ENCODE data around the gene ABCA7. TPM values are rescaled to one million over a fixed set of nuclear protein-coding genes. Genes with fewer than 3 reads are reported as not detected.

ABCA7 gene, protein sequence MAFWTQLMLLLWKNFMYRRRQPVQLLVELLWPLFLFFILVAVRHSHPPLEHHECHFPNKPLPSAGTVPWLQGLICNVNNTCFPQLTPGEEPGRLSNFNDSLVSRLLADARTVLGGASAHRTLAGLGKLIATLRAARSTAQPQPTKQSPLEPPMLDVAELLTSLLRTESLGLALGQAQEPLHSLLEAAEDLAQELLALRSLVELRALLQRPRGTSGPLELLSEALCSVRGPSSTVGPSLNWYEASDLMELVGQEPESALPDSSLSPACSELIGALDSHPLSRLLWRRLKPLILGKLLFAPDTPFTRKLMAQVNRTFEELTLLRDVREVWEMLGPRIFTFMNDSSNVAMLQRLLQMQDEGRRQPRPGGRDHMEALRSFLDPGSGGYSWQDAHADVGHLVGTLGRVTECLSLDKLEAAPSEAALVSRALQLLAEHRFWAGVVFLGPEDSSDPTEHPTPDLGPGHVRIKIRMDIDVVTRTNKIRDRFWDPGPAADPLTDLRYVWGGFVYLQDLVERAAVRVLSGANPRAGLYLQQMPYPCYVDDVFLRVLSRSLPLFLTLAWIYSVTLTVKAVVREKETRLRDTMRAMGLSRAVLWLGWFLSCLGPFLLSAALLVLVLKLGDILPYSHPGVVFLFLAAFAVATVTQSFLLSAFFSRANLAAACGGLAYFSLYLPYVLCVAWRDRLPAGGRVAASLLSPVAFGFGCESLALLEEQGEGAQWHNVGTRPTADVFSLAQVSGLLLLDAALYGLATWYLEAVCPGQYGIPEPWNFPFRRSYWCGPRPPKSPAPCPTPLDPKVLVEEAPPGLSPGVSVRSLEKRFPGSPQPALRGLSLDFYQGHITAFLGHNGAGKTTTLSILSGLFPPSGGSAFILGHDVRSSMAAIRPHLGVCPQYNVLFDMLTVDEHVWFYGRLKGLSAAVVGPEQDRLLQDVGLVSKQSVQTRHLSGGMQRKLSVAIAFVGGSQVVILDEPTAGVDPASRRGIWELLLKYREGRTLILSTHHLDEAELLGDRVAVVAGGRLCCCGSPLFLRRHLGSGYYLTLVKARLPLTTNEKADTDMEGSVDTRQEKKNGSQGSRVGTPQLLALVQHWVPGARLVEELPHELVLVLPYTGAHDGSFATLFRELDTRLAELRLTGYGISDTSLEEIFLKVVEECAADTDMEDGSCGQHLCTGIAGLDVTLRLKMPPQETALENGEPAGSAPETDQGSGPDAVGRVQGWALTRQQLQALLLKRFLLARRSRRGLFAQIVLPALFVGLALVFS (N-terminal part only)
- total RNA-seq = 6.2 and 7.8 TPM in 2 replicates

GRCh38 chr19:1039646-1040475, at the start of gene ABCA7:
Gene ABCA7, plus strand, starts transcription at chr19:1040107. Its CDS starts 1,255 bp downstream, at chr19:1041362.

GRCh38 chr19:1000095-1000494, 39.8 kb upstream of the ABCA7 start, which contains the start of gene GRIN3B:
Gene GRIN3B, plus strand, starts transcription at chr19:1000419. Its CDS starts 19 bp downstream, at chr19:1000438.

GRCh38 chr19:1020868-1021425, 19.0 kb upstream of the ABCA7 start, which contains the start of gene TMEM259:
Gene TMEM259, minus strand, starts transcription at chr19:1021123. Its CDS starts 127 bp downstream, at chr19:1020996.

GRCh38 chr19:1025960-1026782, 13.7 kb upstream of the ABCA7 start, which contains the start of gene CNN2:
Gene CNN2, plus strand, starts transcription at chr19:1026608. Its CDS starts 54 bp downstream, at chr19:1026662.

GRCh38 chr19:1066748-1067340, 26.9 kb downstream of the ABCA7 start, which contains the start of gene ARHGAP45:
Gene ARHGAP45, plus strand, starts transcription at chr19:1067167. Its CDS starts 239 bp downstream, at chr19:1067406.

DNA sequence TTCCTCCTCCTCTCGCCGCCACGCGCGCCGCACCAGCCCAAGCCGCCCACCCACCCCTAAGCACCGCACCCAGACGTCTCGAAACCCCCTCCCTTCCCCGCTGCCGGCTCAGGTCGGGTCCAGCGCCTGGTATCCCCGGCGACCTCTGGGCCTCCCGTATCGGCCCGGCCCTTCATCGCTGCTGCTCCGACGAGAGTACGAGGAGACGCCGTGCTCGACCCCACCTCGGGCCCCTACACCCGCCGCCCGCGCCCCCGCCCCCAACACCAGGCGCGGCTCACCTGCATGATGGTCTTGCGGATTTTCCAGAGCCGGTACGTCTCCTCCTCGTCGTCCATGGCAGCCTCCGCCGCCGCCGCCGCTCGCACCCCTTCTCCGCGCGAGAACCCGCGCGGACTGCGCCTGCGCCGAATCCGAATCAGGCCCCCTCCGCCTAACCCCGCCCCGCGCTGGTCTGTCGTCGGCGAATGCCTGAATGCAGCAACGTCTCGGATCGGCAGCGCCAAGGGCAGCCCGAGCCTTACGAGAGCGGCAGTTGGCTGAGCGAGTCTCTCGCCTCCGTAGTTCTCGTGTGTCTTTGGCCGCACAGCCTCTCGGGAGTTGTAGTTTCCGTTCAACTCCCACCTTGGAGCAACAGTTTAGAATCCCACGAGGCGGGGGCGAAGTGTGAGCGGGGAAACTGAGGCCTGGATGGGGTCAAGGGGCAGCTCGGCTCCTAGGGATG, 55.2 kb downstream of the ABCA7 start, which contains the start of gene POLR2E:
POLR2E (minus strand) TSS at position 398 of the 724 bp plus-strand sequence; CDS start at position 338, 60 bp downstream.

DNA sequence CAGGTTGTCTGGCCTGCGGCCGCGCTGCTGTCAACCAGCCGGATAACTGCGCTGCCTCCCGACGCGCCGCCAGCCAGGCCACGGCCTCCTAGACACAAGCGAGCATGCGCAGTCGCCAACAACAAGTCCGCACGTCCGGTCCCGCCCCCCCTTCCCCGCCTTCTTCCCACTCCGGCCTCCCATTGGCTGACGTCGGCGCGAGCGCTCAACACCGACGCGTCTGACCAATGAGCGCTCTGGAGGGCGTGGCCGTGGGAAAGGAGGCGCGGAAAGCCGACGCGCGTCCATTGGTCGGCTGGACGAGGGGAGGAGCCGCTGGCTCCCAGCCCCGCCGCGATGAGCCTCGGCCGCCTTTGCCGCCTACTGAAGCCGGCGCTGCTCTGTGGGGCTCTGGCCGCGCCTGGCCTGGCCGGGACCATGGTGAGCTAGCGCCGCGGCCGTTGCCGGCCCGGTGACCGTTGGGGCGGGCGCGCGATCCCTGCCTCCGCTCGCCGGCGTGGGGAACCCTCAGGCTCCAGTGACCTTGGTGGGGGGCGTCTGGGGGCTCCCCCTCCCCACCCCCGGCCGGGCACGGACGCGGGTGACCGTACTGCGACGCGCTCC, 63.9 kb downstream of the ABCA7 start, which contains the start of gene GPX4:
GPX4 (plus strand) TSS at position 287 of the 603 bp plus-strand sequence; CDS start at position 337, 50 bp downstream.

Other genes with a start within 250 kb of the ABCA7 start
- 107 and 233 TPM in 2 replicates for gene PTBP1, start 242.7 kb upstream of the ABCA7 start, total RNA-seq
- 0.13 and 0.16 TPM in 2 replicates for gene PLPPR3, start 218.2 kb upstream of the ABCA7 start, total RNA-seq
- not detected in 2 replicates for gene AZU1, start 212.3 kb upstream of the ABCA7 start, total RNA-seq
- not detected in 2 replicates for gene PRTN3, start 199.1 kb upstream of the ABCA7 start, total RNA-seq
- gene ELANE, start 187.8 kb upstream of the ABCA7 start, total RNA-seq = not detected in 2 replicates
- 1.5 and 1.8 TPM in 2 replicates for gene CFD, start 180.4 kb upstream of the ABCA7 start, total RNA-seq
- gene MED16, start 146.9 kb upstream of the ABCA7 start, total RNA-seq = 18.3 and 54.2 TPM in 2 replicates
- gene RNU6-9, start 146.6 kb upstream of the ABCA7 start, total RNA-seq = not detected in 2 replicates
- gene R3HDM4, start 126.9 kb upstream of the ABCA7 start, total RNA-seq = 17.5 and 33.3 TPM in 2 replicates
- not detected in 2 replicates for gene KISS1R, start 122.8 kb upstream of the ABCA7 start, total RNA-seq
- 9.2 and 16.4 TPM in 2 replicates for gene ARID3A, start 114.1 kb upstream of the ABCA7 start, total RNA-seq
- 72.4 and 77.4 TPM in 2 replicates for gene WDR18, start 55.8 kb upstream of the ABCA7 start, total RNA-seq
- gene GRIN3B, start 39.7 kb upstream of the ABCA7 start, total RNA-seq = 0.50 and 0.97 TPM in 2 replicates
- gene TMEM259, start 19.0 kb upstream of the ABCA7 start, total RNA-seq = 37.9 and 71.6 TPM in 2 replicates
- not detected in 2 replicates for gene RNU6-2, start 18.6 kb upstream of the ABCA7 start, total RNA-seq
- gene CNN2, start 13.5 kb upstream of the ABCA7 start, total RNA-seq = 120 and 249 TPM in 2 replicates
- gene ARHGAP45, start 27.1 kb downstream of the ABCA7 start, total RNA-seq = 50.0 and 78.8 TPM in 2 replicates
- 70.6 and 138 TPM in 2 replicates for gene POLR2E, start 55.3 kb downstream of the ABCA7 start, total RNA-seq
- gene GPX4, start 63.9 kb downstream of the ABCA7 start, total RNA-seq = 397 and 445 TPM in 2 replicates
- 29.0 and 60.5 TPM in 2 replicates for gene SBNO2, start 134.2 kb downstream of the ABCA7 start, total RNA-seq
- 87.0 and 87.3 TPM in 2 replicates for gene STK11, start 165.7 kb downstream of the ABCA7 start, total RNA-seq
- 0.81 and 3.0 TPM in 2 replicates for gene CBARP, start 197.9 kb downstream of the ABCA7 start, total RNA-seq
- gene ATP5F1D, start 201.6 kb downstream of the ABCA7 start, total RNA-seq = 31.1 and 39.6 TPM in 2 replicates
- 9.9 and 15.6 TPM in 2 replicates for gene MIDN, start 208.5 kb downstream of the ABCA7 start, total RNA-seq
- gene CIRBP, start 229.2 kb downstream of the ABCA7 start, total RNA-seq = 65.4 and 95.7 TPM in 2 replicates
- gene FAM174C, start 235.4 kb downstream of the ABCA7 start, total RNA-seq = 13.4 and 18.3 TPM in 2 replicates
- gene EFNA2, start 245.8 kb downstream of the ABCA7 start, total RNA-seq = 0.19 TPM in 1 of 2 replicates, not detected in the other

Data from bladder microvascular endothelial cell (primary cell).